ENCODE data around the gene RFXANK. TPM values are rescaled to one million over a fixed set of nuclear protein-coding genes. Genes with fewer than 3 reads are reported as not detected.
A peak's percentile ranks its signal among the peaks of the same experiment; 100 is the strongest.

Gene RFXANK
- polyA plus RNA-seq, 1 donor from 2014 or later, result 40.0 TPM

DNA sequence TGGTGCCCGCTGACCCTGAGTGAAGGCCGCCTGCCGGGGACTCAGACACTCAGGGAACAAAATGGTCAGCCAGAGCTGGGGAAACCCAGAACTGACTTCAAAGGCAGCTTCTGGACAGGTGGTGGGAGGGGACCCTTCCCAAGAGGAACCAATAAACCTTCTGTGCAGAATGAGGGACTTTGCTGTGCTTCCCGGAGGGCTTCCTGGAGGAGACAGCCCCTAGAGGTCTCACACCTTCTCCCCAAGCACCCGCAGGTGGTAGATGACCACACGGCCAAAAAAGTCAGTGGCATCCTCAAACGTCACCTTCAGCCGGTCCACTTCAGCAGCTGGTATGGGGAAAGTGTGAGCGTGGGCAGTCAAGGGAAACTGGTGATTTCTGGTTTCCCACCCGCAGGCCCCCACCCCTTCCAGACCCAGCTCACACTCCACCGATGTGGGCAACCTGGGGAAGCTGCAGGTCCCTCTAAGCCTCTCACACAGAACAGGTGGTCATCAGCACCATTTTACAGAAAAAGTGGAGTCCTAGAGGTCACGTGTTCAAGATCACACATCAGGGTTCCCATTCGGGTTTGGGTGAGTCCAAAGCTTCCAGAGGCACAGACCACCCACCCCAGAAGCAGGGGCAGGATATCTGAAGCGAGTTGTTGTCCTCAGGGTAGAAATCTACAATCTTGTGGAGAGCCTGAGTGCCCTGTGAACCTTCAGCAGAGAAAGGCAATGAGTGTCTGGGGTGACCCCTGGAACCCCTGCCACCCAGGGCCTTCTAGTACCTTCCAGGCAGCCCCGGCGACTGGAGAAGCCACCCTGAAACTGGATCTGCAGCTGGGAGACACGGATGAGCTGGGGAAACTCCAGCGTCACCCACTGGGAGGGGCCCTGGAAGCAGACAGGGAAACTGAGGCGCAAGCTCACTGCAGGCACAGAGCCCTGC lies 9.9 kb downstream of the RFXANK start:
- no peak overlapping the region for H3K27ac ChIP-seq (ENCODE audit: low read length)
- no peaks in the 10 kb centered on the region for H3K79me2 ChIP-seq (replicated peaks; ENCODE audit: insufficient read depth, low read length)
- TF ChIP-seq MXI1 (conservative IDR thresholded peaks at IDR 0.05; ENCODE audit: poor library complexity, severe bottlenecking) (no peak), SMC3 (conservative IDR thresholded peaks at IDR 0.05; ENCODE audit: poor library complexity) (no peak), EZH2 (IDR thresholded peaks at IDR 0.05; ENCODE audit: borderline replicate concordance, insufficient read depth, low read length, poor library complexity, severe bottlenecking) (no peak), POLR2AphosphoS5 (IDR thresholded peaks at IDR 0.05) (no peak), RAD21 (conservative IDR thresholded peaks at IDR 0.05) (no peak), EP300 (conservative IDR thresholded peaks at IDR 0.05; ENCODE audit: poor library complexity, severe bottlenecking) (no peak), TAF1 (IDR thresholded peaks at IDR 0.05; ENCODE audit: low read depth) (no peak)
- TF ChIP-seq, protein P1, sequence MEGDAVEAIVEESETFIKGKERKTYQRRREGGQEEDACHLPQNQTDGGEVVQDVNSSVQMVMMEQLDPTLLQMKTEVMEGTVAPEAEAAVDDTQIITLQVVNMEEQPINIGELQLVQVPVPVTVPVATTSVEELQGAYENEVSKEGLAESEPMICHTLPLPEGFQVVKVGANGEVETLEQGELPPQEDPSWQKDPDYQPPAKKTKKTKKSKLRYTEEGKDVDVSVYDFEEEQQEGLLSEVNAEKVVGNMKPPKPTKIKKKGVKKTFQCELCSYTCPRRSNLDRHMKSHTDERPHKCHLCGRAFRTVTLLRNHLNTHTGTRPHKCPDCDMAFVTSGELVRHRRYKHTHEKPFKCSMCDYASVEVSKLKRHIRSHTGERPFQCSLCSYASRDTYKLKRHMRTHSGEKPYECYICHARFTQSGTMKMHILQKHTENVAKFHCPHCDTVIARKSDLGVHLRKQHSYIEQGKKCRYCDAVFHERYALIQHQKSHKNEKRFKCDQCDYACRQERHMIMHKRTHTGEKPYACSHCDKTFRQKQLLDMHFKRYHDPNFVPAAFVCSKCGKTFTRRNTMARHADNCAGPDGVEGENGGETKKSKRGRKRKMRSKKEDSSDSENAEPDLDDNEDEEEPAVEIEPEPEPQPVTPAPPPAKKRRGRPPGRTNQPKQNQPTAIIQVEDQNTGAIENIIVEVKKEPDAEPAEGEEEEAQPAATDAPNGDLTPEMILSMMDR (IDR thresholded peaks at IDR 0.05; ENCODE audit: poor library complexity, severe bottlenecking), result no peak
- TF ChIP-seq, protein P2, sequence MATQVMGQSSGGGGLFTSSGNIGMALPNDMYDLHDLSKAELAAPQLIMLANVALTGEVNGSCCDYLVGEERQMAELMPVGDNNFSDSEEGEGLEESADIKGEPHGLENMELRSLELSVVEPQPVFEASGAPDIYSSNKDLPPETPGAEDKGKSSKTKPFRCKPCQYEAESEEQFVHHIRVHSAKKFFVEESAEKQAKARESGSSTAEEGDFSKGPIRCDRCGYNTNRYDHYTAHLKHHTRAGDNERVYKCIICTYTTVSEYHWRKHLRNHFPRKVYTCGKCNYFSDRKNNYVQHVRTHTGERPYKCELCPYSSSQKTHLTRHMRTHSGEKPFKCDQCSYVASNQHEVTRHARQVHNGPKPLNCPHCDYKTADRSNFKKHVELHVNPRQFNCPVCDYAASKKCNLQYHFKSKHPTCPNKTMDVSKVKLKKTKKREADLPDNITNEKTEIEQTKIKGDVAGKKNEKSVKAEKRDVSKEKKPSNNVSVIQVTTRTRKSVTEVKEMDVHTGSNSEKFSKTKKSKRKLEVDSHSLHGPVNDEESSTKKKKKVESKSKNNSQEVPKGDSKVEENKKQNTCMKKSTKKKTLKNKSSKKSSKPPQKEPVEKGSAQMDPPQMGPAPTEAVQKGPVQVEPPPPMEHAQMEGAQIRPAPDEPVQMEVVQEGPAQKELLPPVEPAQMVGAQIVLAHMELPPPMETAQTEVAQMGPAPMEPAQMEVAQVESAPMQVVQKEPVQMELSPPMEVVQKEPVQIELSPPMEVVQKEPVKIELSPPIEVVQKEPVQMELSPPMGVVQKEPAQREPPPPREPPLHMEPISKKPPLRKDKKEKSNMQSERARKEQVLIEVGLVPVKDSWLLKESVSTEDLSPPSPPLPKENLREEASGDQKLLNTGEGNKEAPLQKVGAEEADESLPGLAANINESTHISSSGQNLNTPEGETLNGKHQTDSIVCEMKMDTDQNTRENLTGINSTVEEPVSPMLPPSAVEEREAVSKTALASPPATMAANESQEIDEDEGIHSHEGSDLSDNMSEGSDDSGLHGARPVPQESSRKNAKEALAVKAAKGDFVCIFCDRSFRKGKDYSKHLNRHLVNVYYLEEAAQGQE (IDR thresholded peaks at IDR 0.05; ENCODE audit: borderline replicate concordance), result no peak
- peak overlapping the region; percentile 77 for H3K4me3 ChIP-seq (ENCODE audit: low read length)
- H3K27me3 ChIP-seq (ENCODE audit: insufficient read depth, low read depth, low read length), result no peaks in the 10 kb centered on the region
- H2AFZ ChIP-seq (ENCODE audit: low read depth, low read length), result no peak overlapping the region
- no peaks in the 10 kb centered on the region for H3K9me3 ChIP-seq (ENCODE audit: low read length)
- H3K9ac ChIP-seq (ENCODE audit: low read length), result no peak overlapping the region
- no peaks in the 10 kb centered on the region for H3K9me2 ChIP-seq (ENCODE audit: insufficient read depth, low read length)
- H3F3A ChIP-seq (ENCODE audit: insufficient read depth, low read length, poor library complexity, severe bottlenecking), result no peaks in the 10 kb centered on the region
- no peaks in the 10 kb centered on the region for H4K20me1 ChIP-seq (ENCODE audit: insufficient read depth)
- no peak overlapping the region for H3K4me2 ChIP-seq (ENCODE audit: low read length)
- H3K36me3 ChIP-seq (ENCODE audit: insufficient read depth, low read length), result no peaks in the 10 kb centered on the region

DNA sequence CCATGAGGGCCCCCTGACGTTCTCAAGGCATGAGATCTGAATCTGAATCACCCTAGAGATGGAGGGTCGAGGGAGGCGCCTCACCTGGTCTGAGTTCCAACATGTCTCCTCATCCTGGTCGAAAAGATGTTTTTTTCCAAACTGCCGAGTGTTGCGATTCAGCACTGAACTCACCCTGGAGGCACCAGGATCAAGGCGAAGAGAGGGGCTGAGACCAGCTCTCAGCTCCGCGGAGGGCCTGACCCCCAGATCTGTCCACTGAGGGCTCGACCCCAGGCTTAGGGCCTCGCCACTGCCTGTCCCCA lies 10.6 kb downstream of the RFXANK start:
- Histone ChIP-seq H3K4me3 (ENCODE audit: low read length) (peak overlapping the region; percentile 77), H3K9me3 (ENCODE audit: low read length) (no peaks in the 10 kb centered on the region), H3K27ac (ENCODE audit: low read length) (no peak overlapping the region), H3K27me3 (ENCODE audit: insufficient read depth, low read depth, low read length) (no peaks in the 10 kb centered on the region), H3K36me3 (ENCODE audit: insufficient read depth, low read length) (no peaks in the 10 kb centered on the region), H3K4me2 (ENCODE audit: low read length) (peak overlapping the region; percentile 20), H3F3A (ENCODE audit: insufficient read depth, low read length, poor library complexity, severe bottlenecking) (no peaks in the 10 kb centered on the region), H2AFZ (ENCODE audit: low read depth, low read length) (no peak overlapping the region), H4K20me1 (ENCODE audit: insufficient read depth) (no peaks in the 10 kb centered on the region), H3K9me2 (ENCODE audit: insufficient read depth, low read length) (no peaks in the 10 kb centered on the region), H3K9ac (ENCODE audit: low read length) (peak overlapping the region; percentile 61), H3K79me2 (replicated peaks; ENCODE audit: insufficient read depth, low read length) (no peaks in the 10 kb centered on the region)
- TF ChIP-seq TAF1 (IDR thresholded peaks at IDR 0.05; ENCODE audit: low read depth), result no peak
- TF ChIP-seq MXI1 (conservative IDR thresholded peaks at IDR 0.05; ENCODE audit: poor library complexity, severe bottlenecking), result no peak
- TF ChIP-seq EZH2 (IDR thresholded peaks at IDR 0.05; ENCODE audit: borderline replicate concordance, insufficient read depth, low read length, poor library complexity, severe bottlenecking), result no peak
- TF ChIP-seq POLR2AphosphoS5 (IDR thresholded peaks at IDR 0.05), result no peak
- TF ChIP-seq RAD21 (conservative IDR thresholded peaks at IDR 0.05), result no peak
